ENCODE results near the gene MACROD2. TPM values are rescaled to one million over a fixed set of nuclear protein-coding genes. Genes with fewer than 3 reads are reported as not detected.

Gene MACROD2
- total and polyA plus RNA-seq, 2 donors (not counting 1 experiment from before 2014, with no cell fraction given): 5.3 to 6.7 TPM

GRCh38 chr20:14817101-14817500 is 821.8 kb downstream of the MACROD2 start:
- Histone ChIP-seq H3K4me2 (replicated peaks; ENCODE audit: low read depth, low read length, poor library complexity, severe bottlenecking) (no peak overlapping the region), H3K9ac (ENCODE audit: low read length) (no peak overlapping the region), H3K9me3 (ENCODE audit: control extremely low read depth in 1 of 3, control insufficient read depth in 2 of 3, insufficient read depth in 1 of 3, low read length in 2 of 3) (peaks cover 0 to 4% (median 0%) of the 10 kb centered on the region in 3 donors), H3K79me2 (ENCODE audit: control insufficient read depth, insufficient read depth, low read length) (no peaks in the 10 kb centered on the region), H2AFZ (ENCODE audit: insufficient read depth, low read depth, low read length, poor library complexity, severe bottlenecking) (no peak overlapping the region), H3K36me3 (replicated peaks in 1 of 2; ENCODE audit: control extremely low read depth in 1 of 2, control insufficient read depth in 1 of 2, extremely low read depth in 1 of 2, insufficient read depth in 2 of 2, low read length in 1 of 2) (no peaks in the 10 kb centered on the region), H3K27ac (ENCODE audit: low read length in 2 of 2) (no peak overlapping the region), H3K4me3 (ENCODE audit: control extremely low read depth in 1 of 5, extremely low read depth in 1 of 5, insufficient read depth in 1 of 5, low read depth in 2 of 5, low read length in 4 of 5) (no peak overlapping the region), H4K20me1 (ENCODE audit: control insufficient read depth, insufficient read depth, low read length, poor library complexity, severe bottlenecking) (no peaks in the 10 kb centered on the region), H3K4me1 (ENCODE audit: control insufficient read depth in 2 of 2, insufficient read depth in 2 of 2, low read length in 2 of 2) (no peaks in the 10 kb centered on the region), H3K27me3 (replicated peaks in 1 of 4; ENCODE audit: control extremely low read depth in 1 of 4, control insufficient read depth in 3 of 4, insufficient read depth in 4 of 4, low read length in 3 of 4) (no peaks in the 10 kb centered on the region)
- ChIA-PET CTCF (no interaction called here), POLR2A (no interaction called here)
- H3K27me3 Mint-ChIP-seq: peaks cover 11% of the 10 kb centered on the region
- intact Hi-C loops (cut with micrococcal nuclease): no loop called here
- DNase-seq: no peak
- no CpG with 5 or more reads among the region's 3 CpGs for WGBS (ENCODE audit: insufficient coverage)
- H3K27ac Mint-ChIP-seq: no peak overlapping the region
- no peak for ATAC-seq (ENCODE audit: low read depth)
- TF ChIP-seq EZH2 (IDR thresholded peaks at IDR 0.05; ENCODE audit: borderline replicate concordance, insufficient read depth, low read depth, low read length, poor library complexity, severe bottlenecking): no peak
- TF ChIP-seq, protein P1, sequence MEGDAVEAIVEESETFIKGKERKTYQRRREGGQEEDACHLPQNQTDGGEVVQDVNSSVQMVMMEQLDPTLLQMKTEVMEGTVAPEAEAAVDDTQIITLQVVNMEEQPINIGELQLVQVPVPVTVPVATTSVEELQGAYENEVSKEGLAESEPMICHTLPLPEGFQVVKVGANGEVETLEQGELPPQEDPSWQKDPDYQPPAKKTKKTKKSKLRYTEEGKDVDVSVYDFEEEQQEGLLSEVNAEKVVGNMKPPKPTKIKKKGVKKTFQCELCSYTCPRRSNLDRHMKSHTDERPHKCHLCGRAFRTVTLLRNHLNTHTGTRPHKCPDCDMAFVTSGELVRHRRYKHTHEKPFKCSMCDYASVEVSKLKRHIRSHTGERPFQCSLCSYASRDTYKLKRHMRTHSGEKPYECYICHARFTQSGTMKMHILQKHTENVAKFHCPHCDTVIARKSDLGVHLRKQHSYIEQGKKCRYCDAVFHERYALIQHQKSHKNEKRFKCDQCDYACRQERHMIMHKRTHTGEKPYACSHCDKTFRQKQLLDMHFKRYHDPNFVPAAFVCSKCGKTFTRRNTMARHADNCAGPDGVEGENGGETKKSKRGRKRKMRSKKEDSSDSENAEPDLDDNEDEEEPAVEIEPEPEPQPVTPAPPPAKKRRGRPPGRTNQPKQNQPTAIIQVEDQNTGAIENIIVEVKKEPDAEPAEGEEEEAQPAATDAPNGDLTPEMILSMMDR (IDR thresholded peaks at IDR 0.05): no peak
- H3K4me1 Mint-ChIP-seq: no peaks in the 10 kb centered on the region
- H3K9me3 Mint-ChIP-seq (ENCODE audit: insufficient read depth): no peaks in the 10 kb centered on the region
- no peak overlapping the region for H3K4me3 Mint-ChIP-seq

DNA sequence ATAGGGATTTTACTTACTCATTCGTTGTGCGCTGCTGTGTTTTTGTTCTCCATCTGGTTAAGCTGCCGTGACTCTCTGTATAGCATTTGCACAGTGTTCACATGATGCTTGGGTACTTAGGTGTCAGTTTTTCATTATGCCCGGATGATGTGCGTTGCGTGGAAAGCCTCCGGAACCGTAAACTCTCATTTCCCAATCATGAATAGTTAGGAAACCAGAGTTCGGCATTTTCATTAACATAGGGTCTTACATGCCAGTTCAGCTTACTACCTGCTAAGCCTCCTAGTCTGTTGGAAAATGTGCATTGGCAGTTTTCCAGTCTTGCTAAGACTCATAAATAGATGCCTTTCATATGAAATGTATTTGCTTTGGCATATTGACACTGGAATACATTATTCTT is 825.5 kb downstream of the MACROD2 start:
- H3K79me2 ChIP-seq (ENCODE audit: control insufficient read depth, insufficient read depth, low read length): no peaks in the 10 kb centered on the region
- H3K27ac ChIP-seq (ENCODE audit: low read length in 2 of 2): no peak overlapping the region
- ATAC-seq (ENCODE audit: low read depth): no peak
- CTCF ChIA-PET: interaction anchor here (0.7 kb wide), 1 partner anchor 886 kb away, joined by 4 read pairs; no protein-coding TSS in a partner anchor
- H3K4me1 Mint-ChIP-seq: no peaks in the 10 kb centered on the region
- H3K27me3 ChIP-seq (replicated peaks in 1 of 4; ENCODE audit: control extremely low read depth in 1 of 4, control insufficient read depth in 3 of 4, insufficient read depth in 4 of 4, low read length in 3 of 4): no peaks in the 10 kb centered on the region
- H3K36me3 ChIP-seq (replicated peaks in 1 of 2; ENCODE audit: control extremely low read depth in 1 of 2, control insufficient read depth in 1 of 2, extremely low read depth in 1 of 2, insufficient read depth in 2 of 2, low read length in 1 of 2): no peaks in the 10 kb centered on the region
- H3K9ac ChIP-seq (ENCODE audit: low read length): no peak overlapping the region
- intact Hi-C loops (cut with micrococcal nuclease): no loop called here
- no peaks in the 10 kb centered on the region for H3K4me1 ChIP-seq (ENCODE audit: control insufficient read depth in 2 of 2, insufficient read depth in 2 of 2, low read length in 2 of 2)
- POLR2A ChIA-PET: no interaction called here
- H3K4me3 ChIP-seq (ENCODE audit: control extremely low read depth in 1 of 5, extremely low read depth in 1 of 5, insufficient read depth in 1 of 5, low read depth in 2 of 5, low read length in 4 of 5): no peak overlapping the region
- no peak overlapping the region for H3K4me2 ChIP-seq (replicated peaks; ENCODE audit: low read depth, low read length, poor library complexity, severe bottlenecking)
- WGBS (ENCODE audit: insufficient coverage): 100% methylated on average over 3 of the region's 9 CpGs
- H3K9me3 Mint-ChIP-seq (ENCODE audit: insufficient read depth): no peaks in the 10 kb centered on the region
- H2AFZ ChIP-seq (ENCODE audit: insufficient read depth, low read depth, low read length, poor library complexity, severe bottlenecking): no peak overlapping the region
- H3K4me3 Mint-ChIP-seq: no peak overlapping the region
- TF ChIP-seq, protein P1 (IDR thresholded peaks at IDR 0.05): no peak
- TF ChIP-seq EZH2 (IDR thresholded peaks at IDR 0.05; ENCODE audit: borderline replicate concordance, insufficient read depth, low read depth, low read length, poor library complexity, severe bottlenecking): no peak
- H4K20me1 ChIP-seq (ENCODE audit: control insufficient read depth, insufficient read depth, low read length, poor library complexity, severe bottlenecking): no peaks in the 10 kb centered on the region
- no peaks in the 10 kb centered on the region for H3K9me3 ChIP-seq (ENCODE audit: control extremely low read depth in 1 of 3, control insufficient read depth in 2 of 3, insufficient read depth in 1 of 3, low read length in 2 of 3)
- DNase-seq: no peak
- no peak overlapping the region for H3K27ac Mint-ChIP-seq
- peaks cover 17% of the 10 kb centered on the region for H3K27me3 Mint-ChIP-seq
